GM21423 (cell line): ENCODE measurements around the gene KCNQ1OT1.

ENCODE experiments used
- ATAC-seq: cut with Tn5 transposase; IDR thresholded peaks from one replicate; pipeline ENCODE4 v1.9.1; 2021; ENCODE audit warnings: mild to moderate bottlenecking, moderate library complexity; ENCODE audit not compliant: unreplicated experiment

The KCNQ1OT1 gene

GRCh38 chr11:2669634-2670469 lies 29.9 kb downstream of the KCNQ1OT1 start:
- no peak for ATAC-seq

- no peak for ATAC-seq
Measured at GRCh38 chr11:2668876-2669275, 30.9 kb downstream of the KCNQ1OT1 start.

- no peak for ATAC-seq
Measured at GRCh38 chr11:2667940-2668339, 31.9 kb downstream of the KCNQ1OT1 start.

- no peak for ATAC-seq
Measured at GRCh38 chr11:2666828-2667570, 32.8 kb downstream of the KCNQ1OT1 start.

- no peak for ATAC-seq
Measured at GRCh38 chr11:2666401-2666741, 33.4 kb downstream of the KCNQ1OT1 start.

- no peak for ATAC-seq
Measured at GRCh38 chr11:2665526-2666400, 34.0 kb downstream of the KCNQ1OT1 start.

- no peak for ATAC-seq
Measured at GRCh38 chr11:2664791-2665525, 34.8 kb downstream of the KCNQ1OT1 start.

- no peak for ATAC-seq
Measured at GRCh38 chr11:2664376-2664775, 35.4 kb downstream of the KCNQ1OT1 start.

- ATAC-seq: no peak
Measured at GRCh38 chr11:2663915-2664314, 35.9 kb downstream of the KCNQ1OT1 start.

GRCh38 chr11:2663506-2663905 lies 36.3 kb downstream of the KCNQ1OT1 start:
- no peak for ATAC-seq

GRCh38 chr11:2662430-2663299 lies 37.1 kb downstream of the KCNQ1OT1 start:
- no peak for ATAC-seq

GRCh38 chr11:2662024-2662312 lies 37.8 kb downstream of the KCNQ1OT1 start:
- no peak for ATAC-seq

GRCh38 chr11:2661173-2662023 lies 38.4 kb downstream of the KCNQ1OT1 start:
- no peak for ATAC-seq

GRCh38 chr11:2660357-2660939 lies 39.3 kb downstream of the KCNQ1OT1 start:
- ATAC-seq: no peak

- no peak for ATAC-seq
Measured at GRCh38 chr11:2657697-2658284, 42.0 kb downstream of the KCNQ1OT1 start.

- no peak for ATAC-seq
Measured at GRCh38 chr11:2656859-2657258, 42.9 kb downstream of the KCNQ1OT1 start.

- no peak for ATAC-seq
Measured at GRCh38 chr11:2655834-2656622, 43.8 kb downstream of the KCNQ1OT1 start.
